T-helper 2 cell treated with Interferon-gamma antibody and Interleukin-4, amounts not matched to agents 100 ng/mL and 5 ng/mL, for 36 hours (primary cell): Measurements from ENCODE around the gene HCAR1. TPM values are rescaled to one million over a fixed set of nuclear protein-coding genes. Genes with fewer than 3 reads are reported as not detected.
"Not testable (repeated sequence)": the region's sequence is repeated elsewhere in the genome, so short reads cannot be mapped to it uniquely, and the experiment has no call there.

Source experiments
- intact Hi-C: fragments of 100-400 bp; cut with micrococcal nuclease; formaldehyde crosslinking; loops from one replicate; pipeline ENCODE4 v1.15.1; 2023
- total RNA-seq: library from RNA; stranded (reverse); gene quantifications from 2 replicates; pipeline ENCODE4 v1.2.3, GENCODE V29; 2022

The HCAR1 gene
- total RNA-seq, 1 donor from 2014 or later, result 2.7 TPM

DNA sequence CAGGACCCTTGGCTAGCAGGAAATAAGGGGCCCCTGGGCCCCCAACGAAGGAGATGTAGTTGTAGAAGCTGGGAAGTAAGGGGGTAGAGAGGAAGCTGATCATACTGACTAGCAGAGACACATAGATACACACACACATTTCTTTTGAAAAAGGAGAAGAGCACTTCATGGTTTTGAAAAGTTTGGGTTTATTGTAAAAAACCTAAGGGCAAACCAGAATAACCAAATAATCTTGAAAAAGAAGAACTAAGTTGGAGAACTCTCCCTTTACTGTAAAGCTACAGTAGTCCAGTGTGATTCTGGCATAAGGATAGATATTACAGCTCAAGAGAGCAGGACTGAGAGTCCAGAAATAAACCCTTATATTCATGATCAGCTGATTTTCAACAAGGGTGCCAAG is 8.3 kb downstream of the HCAR1 start:
- intact Hi-C loops, result no loop called here

DNA sequence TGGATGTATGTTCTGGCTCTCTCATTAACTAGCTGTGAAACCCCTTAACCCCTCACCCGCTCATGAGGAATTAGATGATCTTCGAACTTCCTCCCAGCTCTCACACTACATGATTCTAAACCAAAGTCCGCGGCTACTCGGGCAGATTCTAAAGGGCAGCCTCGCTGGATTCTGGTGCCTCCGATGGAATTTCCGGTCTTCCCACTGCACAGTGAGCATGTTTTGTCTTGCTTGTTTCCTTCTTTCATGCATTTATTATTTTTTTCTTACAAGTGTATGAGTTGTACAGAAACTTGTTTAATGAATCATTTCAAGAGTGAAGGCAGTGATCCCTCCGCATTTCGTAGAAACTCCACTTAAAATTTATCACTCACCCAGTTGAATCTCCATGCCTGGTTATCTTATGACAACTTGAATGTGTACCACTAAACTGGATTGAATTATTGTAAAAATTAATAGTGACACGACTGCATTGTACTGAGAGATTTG is 9.5 kb downstream of the HCAR1 start:
- intact Hi-C loops, result no loop called here

GRCh38 chr12:122716658-122717057 is 14.0 kb downstream of the HCAR1 start, which contains the start of gene HCAR3:
Gene HCAR3 (minus strand): TSS chr12:122716811. CDS start chr12:122716737, 74 bp downstream.
- intact Hi-C loops, result not testable (repeated sequence)

DNA sequence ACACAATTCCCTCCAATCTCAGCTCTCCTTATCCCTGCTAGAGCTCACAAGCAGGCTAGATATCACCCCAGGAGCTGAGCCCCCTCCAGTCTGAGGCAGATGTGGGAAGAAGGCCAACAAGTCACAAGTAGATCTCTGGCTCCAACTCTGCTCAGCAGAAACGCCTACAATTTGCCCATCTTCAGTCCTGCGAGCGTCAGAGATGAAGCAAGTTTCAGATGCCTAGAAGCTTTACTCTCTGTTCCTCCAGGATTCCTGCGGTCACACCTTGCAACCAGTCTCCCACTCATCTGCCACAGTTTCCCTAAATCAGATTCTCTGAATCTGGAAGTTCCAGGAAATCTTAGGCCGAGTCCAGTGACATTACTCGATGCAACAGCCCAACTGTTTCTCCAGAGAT is 15.4 kb downstream of the HCAR1 start:
- intact Hi-C loops, result not testable (repeated sequence)

- intact Hi-C loops, result not testable (repeated sequence)
These were observed 17.0 kb downstream of the HCAR1 start for GRCh38 chr12:122713491-122714188.

DNA sequence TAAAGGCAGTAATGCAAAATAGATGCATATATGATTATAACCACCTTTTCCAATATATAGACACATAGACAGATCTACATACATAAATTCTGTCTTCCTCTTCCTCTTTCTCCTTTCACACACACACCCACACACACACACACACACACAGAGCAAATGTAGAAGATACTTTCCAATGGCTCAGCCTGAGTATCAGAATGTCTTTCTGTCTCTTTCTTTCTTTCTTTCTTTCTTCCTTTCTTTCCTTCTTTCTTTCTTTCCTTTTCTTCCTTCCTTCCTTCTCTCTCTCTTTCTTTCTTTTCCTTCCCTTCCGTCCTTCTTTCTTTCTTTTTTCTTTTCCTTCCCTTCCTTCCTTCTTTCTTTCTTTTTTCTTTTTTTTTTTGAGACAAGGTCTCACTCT is 19.4 kb downstream of the HCAR1 start:
- intact Hi-C loops, result not testable (repeated sequence)

DNA sequence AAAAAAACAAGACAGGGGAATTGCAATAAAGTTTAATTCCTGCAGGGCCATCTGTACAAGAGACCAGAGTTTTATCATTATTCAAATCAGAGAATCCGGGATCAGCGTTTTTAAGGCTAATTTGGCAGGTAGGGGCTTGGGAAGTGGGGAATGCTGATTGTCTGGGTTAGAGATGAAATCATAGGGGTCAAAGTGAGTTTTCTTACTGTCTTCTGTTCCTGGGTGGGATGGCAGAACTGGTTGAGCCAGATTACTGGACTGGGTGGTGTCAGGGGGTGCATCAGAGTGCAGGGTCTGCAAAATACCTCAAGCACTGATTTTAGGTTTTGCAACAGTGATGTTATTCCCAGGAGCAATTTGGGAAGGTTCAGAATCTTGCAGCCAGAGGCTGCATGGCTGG is 20.3 kb downstream of the HCAR1 start:
- intact Hi-C loops, result not testable (repeated sequence)

GRCh38 chr12:122709287-122709686 is 21.4 kb downstream of the HCAR1 start:
- intact Hi-C loops, result not testable (repeated sequence)

DNA sequence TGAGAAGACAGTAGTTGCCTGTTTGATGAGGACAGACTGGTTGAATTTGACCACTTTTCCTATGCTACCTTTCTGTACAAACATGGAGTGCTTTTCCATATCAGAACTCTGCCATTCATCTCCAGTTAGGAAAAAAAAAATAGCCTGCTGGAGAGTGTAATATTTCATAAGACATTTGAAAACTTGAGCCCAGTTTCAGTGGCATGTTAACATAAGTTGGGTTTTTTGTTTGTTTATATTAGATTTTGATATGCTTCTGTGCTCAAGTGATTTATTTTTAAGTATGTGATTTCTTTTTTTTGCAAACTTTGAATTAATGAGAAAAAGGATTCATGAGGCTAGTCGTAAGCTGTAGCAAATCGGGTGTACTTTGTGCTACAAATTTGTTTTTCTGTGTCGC is 26.8 kb downstream of the HCAR1 start:
- intact Hi-C loops, result not testable (repeated sequence)

DNA sequence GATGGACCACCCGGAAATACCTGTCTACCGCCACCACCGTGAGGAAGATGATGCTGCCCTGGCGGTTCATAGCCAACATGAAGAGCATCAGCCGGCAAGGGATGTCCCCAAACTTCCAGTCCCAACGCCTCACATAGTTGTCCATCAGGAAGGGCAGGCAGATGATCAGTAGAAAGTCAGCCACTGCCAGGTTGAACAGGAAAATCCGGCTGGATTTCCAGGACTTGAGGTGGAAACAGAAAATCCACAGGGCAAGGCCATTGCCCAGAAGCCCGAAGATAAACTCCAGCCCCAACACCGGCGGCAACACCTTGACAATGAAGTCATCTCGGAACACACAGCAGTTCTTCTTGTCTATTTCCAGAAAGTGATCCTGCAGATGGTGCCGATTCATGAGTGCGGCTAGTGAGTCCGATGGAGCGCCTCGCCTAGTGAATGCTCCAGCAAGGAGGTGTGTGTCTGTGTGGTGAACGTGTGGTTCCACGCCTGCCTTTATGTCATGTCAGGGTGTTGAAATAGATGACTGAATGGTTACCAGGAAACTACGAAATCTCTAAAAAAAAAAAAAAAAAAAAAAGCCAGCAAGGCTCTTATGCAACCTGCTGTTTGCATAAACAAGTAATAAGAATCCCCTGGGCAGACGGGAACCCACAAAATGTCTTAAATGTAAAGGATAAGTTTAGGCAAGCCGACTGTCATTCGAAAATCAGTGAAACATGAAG is 27.6 kb downstream of the HCAR1 start, which contains the start of gene HCAR2:
TSS of gene HCAR2 (minus strand) at position 468 of the 722 bp plus-strand sequence. CDS start at position 394, 74 bp downstream.
- intact Hi-C loops, result not testable (repeated sequence)

GRCh38 chr12:122701481-122701880 is 29.2 kb downstream of the HCAR1 start:
- intact Hi-C loops, result not testable (repeated sequence)

DNA sequence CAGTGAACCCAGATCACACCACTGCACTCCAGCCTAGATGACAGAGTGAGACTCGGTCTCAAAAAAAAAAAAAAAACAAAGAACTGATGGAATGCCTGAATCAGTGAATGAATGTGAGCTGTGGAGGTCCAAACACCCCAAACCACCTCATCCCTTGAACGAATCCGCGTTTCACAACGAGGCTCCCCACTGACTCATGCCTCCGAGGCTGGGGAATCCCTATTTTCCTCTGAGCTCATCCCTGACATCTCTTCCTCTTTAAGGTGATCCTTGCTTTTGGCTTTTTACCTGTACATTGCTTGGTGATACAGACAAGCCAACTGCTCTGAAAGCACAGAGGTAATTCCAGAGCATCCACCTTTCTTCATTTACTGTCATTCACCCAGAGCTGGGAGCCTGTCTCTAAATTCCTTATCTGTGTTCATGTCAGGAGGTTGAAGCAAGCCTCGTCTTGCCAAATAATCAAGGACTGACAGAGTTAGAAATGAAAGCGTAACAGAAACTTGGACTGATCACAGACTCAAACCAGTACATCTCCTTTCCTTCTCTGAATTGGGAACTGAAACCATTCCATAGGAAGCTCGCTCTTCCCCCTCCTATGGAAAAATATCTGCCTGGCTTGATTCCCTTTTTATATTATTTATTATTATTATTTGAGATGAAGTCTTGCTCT is 30.5 kb downstream of the HCAR1 start:
- intact Hi-C loops, result not testable (repeated sequence)

- intact Hi-C loops, result not testable (repeated sequence)
These were observed 33.7 kb downstream of the HCAR1 start for GRCh38 chr12:122696922-122697321.

DNA sequence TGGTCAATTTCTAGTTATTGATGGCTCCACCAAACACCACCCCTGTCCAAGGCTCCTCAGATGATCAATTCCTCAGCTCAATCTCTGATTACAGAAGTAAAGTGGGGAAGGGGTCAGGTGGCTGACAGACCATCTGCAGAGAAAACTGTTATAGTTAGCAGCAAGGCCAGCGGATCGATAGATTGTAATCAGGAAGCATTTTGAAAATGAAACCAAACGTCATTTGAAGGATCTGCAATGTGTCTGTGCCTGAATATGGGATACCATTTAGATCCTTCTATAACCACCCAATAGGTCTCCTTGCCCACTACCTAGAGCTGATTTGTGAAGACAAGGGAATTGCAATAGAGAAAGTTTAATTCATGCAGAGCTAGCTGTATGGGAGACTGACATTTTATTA is 39.1 kb downstream of the HCAR1 start:
- intact Hi-C loops, result no loop called here

GRCh38 chr12:122688291-122688690 is 42.4 kb downstream of the HCAR1 start:
- intact Hi-C loops, result no loop called here

- intact Hi-C loops, result no loop called here
These were observed 43.6 kb downstream of the HCAR1 start for GRCh38 chr12:122687086-122687485.

DNA sequence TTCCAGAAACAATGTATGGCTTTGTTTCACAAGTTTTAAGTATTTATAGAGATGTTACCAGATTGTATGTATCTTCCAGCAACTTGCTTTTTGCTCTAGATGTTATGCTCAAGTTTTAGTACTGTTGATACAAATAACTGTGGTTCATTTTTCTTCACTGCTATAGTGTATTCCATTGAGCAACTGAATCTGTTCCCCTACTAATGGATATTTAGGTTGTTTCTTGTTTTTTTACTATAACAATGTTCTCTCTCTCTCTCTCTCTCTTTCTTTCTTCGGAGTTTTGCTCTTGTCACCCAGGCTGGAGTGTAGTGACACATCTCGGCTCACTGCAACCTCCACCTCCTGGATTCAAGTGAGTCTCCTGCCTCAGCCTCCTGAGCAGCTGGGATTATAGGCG is 44.1 kb downstream of the HCAR1 start:
- intact Hi-C loops, result no loop called here

GRCh38 chr12:122684297-122684813 is 46.3 kb downstream of the HCAR1 start:
- intact Hi-C loops, result no loop called here

- intact Hi-C loops, result no loop called here
These were observed 48.8 kb downstream of the HCAR1 start for GRCh38 chr12:122681814-122682213.

- intact Hi-C loops, result not testable (repeated sequence)
These were observed 49.7 kb downstream of the HCAR1 start for GRCh38 chr12:122680989-122681388.

GRCh38 chr12:122676781-122677180 is 53.9 kb downstream of the HCAR1 start:
- intact Hi-C loops, result not testable (repeated sequence)
